Naive B cell (primary cell): Measurements from ENCODE around the gene KRTAP3-2. TPM values are rescaled to one million over a fixed set of nuclear protein-coding genes. Genes with fewer than 3 reads are reported as not detected.
"Not testable (repeated sequence)": the region's sequence is repeated elsewhere in the genome, so short reads cannot be mapped to it uniquely, and the experiment has no call there.

Source experiments
- ATAC-seq, 2 donors: fragments of 150-1000 bp; cut with Tn5 transposase; 2 replicates each; pipeline ENCODE4 v1.10.0; 2021; ENCODE audit warnings: low read depth in 2 of 2, mild to moderate bottlenecking in 2 of 2, moderate library complexity in 2 of 2
- DNase-seq: peaks from one replicate; pipeline ENCODE4 v3.0.0; 2022
- H3K27ac Mint-ChIP-seq, 6 donors: one replicate each; pipeline ENCODE4 v1.8.0; 2020 to 2022; ENCODE audit warnings: mild to moderate bottlenecking in 6 of 6, mixed read lengths in 6 of 6, moderate library complexity in 5 of 6, inconsistent platforms in 2 of 6
- H3K27me3 Mint-ChIP-seq, 3 donors: one replicate each; pipeline ENCODE4 v1.8.0; 2021 to 2022; ENCODE audit warnings: mixed read lengths in 3 of 3, mild to moderate bottlenecking in 1 of 3
- H3K36me3 Mint-ChIP-seq, 2 donors: one replicate each; pipeline ENCODE4 v1.8.0; 2020 to 2022; ENCODE audit warnings: mixed read lengths in 2 of 2, inconsistent platforms in 1 of 2, mild to moderate bottlenecking in 1 of 2
- H3K4me1 Mint-ChIP-seq, 3 donors: one replicate each; pipeline ENCODE4 v1.8.0; 2020 to 2022; ENCODE audit warnings: mixed read lengths in 3 of 3, inconsistent platforms in 1 of 3, mild to moderate bottlenecking in 1 of 3, moderate library complexity in 1 of 3
- H3K4me3 Mint-ChIP-seq, 8 donors: one replicate each; pipeline ENCODE4 v1.8.0; 2020 to 2022; ENCODE audit warnings: mild to moderate bottlenecking in 8 of 8, mixed read lengths in 8 of 8, moderate library complexity in 8 of 8, inconsistent platforms in 2 of 8
- H3K9me3 Mint-ChIP-seq, 7 donors: one replicate each; pipeline ENCODE4 v1.8.0; 2020 to 2022; ENCODE audit warnings: mixed read lengths in 7 of 7, mild to moderate bottlenecking in 5 of 7, inconsistent platforms in 2 of 7, moderate library complexity in 1 of 7
- polyA plus RNA-seq, 6 donors: library from polyadenylated mRNA; unstranded; fragments of 300-500 nt; fragmentation: Illumina TruSeq; gene quantifications; one replicate each; pipeline ENCODE4 v1.2.3, GENCODE V29; 2021; ENCODE audit warnings: low read depth in 6 of 6

KRTAP3-2 gene
- not detected for polyA plus RNA-seq

DNA sequence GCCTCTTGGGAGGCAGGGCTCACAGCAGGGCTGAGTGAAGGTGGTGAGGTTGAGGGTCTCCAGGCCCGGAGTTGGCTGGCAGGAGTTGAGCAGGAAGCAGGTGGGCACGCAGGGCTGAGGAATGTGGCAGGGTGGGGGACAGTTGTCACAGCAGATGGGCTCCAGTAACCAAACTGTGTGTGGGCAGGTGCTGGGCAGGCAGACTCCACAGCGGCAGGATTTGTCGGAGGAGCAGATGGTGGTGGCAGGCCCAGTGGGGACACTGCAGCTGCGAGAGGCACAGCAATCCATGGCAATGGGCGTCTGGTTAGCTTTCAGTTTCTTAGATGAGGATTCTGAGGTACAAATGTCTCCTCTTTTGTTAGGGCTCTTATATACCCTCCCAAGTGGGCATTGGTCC, at the start of gene KRTAP3-2:
TSS of gene KRTAP3-2 (minus strand) at position 344 of the 400 bp plus-strand sequence. CDS start at position 291, 53 bp downstream.
- H3K4me3 Mint-ChIP-seq, H3K36me3 Mint-ChIP-seq, H3K27ac Mint-ChIP-seq, ATAC-seq, H3K9me3 Mint-ChIP-seq, DNase-seq, H3K4me1 Mint-ChIP-seq: not testable (repeated sequence)
- H3K27me3 Mint-ChIP-seq, result peaks cover 38 to 70% (median 49%) of the 10 kb centered on the region in 3 donors

DNA sequence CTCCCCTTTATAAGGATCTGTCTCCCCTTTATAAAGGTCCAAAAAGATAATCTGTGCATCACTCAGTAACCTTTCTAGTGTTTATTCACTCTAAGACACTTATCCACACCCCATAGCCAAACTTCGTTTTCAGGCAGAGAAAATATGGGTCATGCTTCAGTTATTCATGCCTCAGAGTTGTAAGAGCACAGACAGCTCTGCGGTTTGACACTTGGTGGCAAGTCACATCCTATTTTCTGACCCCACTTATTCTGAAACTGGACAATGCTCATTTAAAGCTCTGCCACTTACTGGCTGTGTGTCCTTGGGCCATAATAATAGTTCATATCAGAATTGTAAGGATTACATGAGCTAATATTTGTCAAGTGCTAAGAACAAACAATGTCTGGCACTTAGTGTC, 49.4 kb upstream of the KRTAP3-2 start:
- Mint-ChIP-seq H3K27ac (no peak overlapping the region), H3K9me3 (peaks cover 0 to 6% (median 2%) of the 10 kb centered on the region in 7 donors)

DNA sequence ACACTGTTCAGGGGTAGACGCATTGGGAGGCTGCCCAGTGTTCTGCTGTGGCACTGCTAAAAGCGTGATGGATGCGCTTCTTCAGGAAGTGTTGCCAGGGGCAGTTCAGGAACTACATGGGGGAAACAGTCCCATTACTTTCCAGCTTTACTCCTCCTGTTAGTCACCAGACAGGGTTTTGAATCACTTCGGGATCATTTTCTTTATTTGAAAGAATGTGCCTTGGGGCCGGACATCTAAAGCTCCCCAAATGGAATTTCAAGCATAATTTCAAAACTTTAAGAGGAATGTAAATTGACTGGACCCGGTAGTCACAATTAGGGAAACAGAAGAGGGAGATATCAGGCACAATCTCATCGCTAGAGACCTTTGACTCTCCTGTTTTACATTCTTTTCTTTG, 48.7 kb upstream of the KRTAP3-2 start:
- ATAC-seq, result no peak
- Mint-ChIP-seq H3K9me3 (peaks cover 3 to 9% (median 5%) of the 10 kb centered on the region in 7 donors), H3K36me3 (peaks cover 0 to 8% of the 10 kb centered on the region in 2 donors), H3K27ac (no peak overlapping the region), H3K27me3 (peaks cover 17 to 41% (median 23%) of the 10 kb centered on the region in 3 donors), H3K4me3 (no peak overlapping the region), H3K4me1 (peaks cover 0 to 8% (median 5%) of the 10 kb centered on the region in 3 donors)
- DNase-seq, result no peak

More for the DNA sequence above, 49.4 kb upstream of the KRTAP3-2 start:
- Mint-ChIP-seq H3K4me1 (peaks cover 0 to 8% (median 5%) of the 10 kb centered on the region in 3 donors), H3K4me3 (no peak overlapping the region), H3K27me3 (peaks cover 18 to 41% (median 25%) of the 10 kb centered on the region in 3 donors), H3K36me3 (peaks cover 0 to 1% of the 10 kb centered on the region in 2 donors)
- ATAC-seq (no peak), DNase-seq (no peak)

DNA sequence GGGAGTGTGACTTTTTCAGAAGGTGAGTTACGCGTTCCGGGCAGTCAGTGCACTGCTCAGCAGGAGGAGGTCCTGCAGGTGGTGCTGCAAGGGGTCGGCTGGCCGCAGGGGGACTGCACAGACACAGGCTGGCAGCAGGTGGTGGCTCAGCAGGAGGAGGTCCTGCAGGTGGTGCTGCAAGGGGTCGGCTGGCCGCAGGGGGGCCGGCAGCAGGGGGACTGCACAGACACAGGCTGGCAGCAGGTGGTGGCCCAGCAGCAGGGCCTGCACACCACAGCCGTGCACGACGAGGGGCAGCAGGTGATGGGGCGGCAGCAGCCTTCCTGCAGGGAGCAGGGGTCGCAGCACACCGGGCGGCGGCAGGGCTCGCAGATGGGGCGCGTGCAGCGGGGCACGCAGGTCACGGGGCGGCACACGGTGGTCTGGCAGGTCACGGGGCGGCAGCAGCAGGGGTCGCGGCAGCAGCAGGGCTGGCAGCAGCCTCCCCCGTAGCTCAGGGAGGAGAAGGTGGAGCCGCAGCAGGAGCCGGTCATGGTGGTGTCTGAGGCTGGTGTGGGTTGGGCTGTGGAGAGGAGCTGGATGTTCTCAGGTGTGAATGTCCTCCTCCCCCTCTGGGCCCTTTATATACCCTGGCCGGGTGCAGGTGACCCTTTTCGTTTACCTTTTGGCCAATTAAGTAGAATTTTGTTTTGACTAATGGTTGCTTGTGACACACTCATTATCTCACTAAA, 47.2 kb upstream of the KRTAP3-2 start, which contains the start of gene KRTAP2-1:
TSS of gene KRTAP2-1 (minus strand) at position 582 of the 731 bp plus-strand sequence. CDS start at position 533, 49 bp downstream.
- Mint-ChIP-seq H3K9me3 (peaks cover 5 to 24% (median 14%) of the 10 kb centered on the region in 7 donors), H3K27me3 (peaks cover 17 to 41% (median 17%) of the 10 kb centered on the region in 3 donors), H3K36me3 (peaks cover 0 to 11% of the 10 kb centered on the region in 2 donors), H3K4me3 (peak within 1 kb of the TSS in 3 of 8 donors; percentile 25 to 71 (median 49))
- H3K27ac Mint-ChIP-seq, DNase-seq, H3K4me1 Mint-ChIP-seq, ATAC-seq: not testable (repeated sequence)

GRCh38 chr17:41042953-41043352, 43.2 kb upstream of the KRTAP3-2 start:
- H3K27me3 Mint-ChIP-seq, result peaks cover 21 to 36% (median 23%) of the 10 kb centered on the region in 3 donors

DNA sequence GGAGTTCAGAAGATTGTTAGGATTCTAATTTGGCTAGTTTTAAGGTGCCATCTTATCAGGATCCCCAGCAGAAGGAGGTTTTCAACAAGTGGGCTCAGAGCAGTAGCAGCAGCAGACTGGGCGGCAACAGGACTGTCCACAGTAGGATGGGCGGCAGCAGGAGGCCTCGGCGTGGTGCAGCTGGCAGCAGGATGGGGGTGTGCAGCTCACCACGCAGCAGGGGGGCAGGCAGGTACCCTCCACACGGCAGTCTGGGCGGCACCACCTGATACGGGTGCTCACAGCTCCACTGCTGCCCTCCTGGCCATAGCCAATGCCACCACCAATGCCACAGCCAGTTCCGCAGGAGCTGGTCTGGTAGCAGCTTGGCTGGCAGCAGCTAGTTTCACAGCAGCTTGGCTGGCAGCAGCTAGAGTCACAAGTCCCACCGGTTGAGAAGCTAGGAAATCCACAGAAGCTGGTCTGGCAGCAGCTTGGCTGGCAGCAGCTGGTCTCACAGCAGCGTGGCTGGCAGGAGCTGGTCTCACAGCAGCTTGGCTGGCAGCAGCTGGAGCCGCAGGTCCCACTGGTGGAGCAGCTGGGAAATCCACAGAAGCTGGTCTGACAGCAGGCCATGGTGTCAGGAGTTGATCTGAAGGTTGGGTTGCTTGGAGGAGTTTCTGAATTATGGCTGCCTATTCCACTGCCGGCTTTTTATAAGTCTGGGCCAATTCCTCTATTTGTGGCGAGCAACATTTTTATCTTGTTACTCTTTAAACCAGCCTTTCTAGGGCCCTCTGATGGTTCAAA, 41.3 kb upstream of the KRTAP3-2 start, which contains the start of gene KRTAP1-1:
TSS of gene KRTAP1-1 (minus strand) at position 668 of the 789 bp plus-strand sequence. CDS start at position 615, 53 bp downstream.
- H3K36me3 Mint-ChIP-seq, result peaks cover 0 to 11% of the 10 kb centered on the region in 2 donors
- peaks cover 5 to 24% (median 14%) of the 10 kb centered on the region in 7 donors for H3K9me3 Mint-ChIP-seq
- ATAC-seq, H3K27ac Mint-ChIP-seq, DNase-seq, H3K4me3 Mint-ChIP-seq, H3K4me1 Mint-ChIP-seq: not testable (repeated sequence)
- H3K27me3 Mint-ChIP-seq, result peaks cover 12 to 35% (median 17%) of the 10 kb centered on the region in 3 donors

More at GRCh38 chr17:41042953-41043352, 43.2 kb upstream of the KRTAP3-2 start:
- H3K36me3 Mint-ChIP-seq, result peaks cover 0 to 11% of the 10 kb centered on the region in 2 donors
- ATAC-seq (no peak), DNase-seq (no peak)
- no peak overlapping the region for H3K4me3 Mint-ChIP-seq
- peaks cover 5 to 24% (median 14%) of the 10 kb centered on the region in 7 donors for H3K9me3 Mint-ChIP-seq
- H3K27ac Mint-ChIP-seq, result no peak overlapping the region
- H3K4me1 Mint-ChIP-seq, result peaks cover 0 to 5% (median 4%) of the 10 kb centered on the region in 3 donors

GRCh38 chr17:41037853-41038350, 38.2 kb upstream of the KRTAP3-2 start:
- no peak overlapping the region for H3K4me3 Mint-ChIP-seq
- DNase-seq (no peak), ATAC-seq (no peak)
- H3K36me3 Mint-ChIP-seq, result no peaks in the 10 kb centered on the region
- H3K27me3 Mint-ChIP-seq, result peaks cover 10 to 27% (median 16%) of the 10 kb centered on the region in 3 donors
- peak overlapping the region in 1 of 6 donors; percentile 25 for H3K27ac Mint-ChIP-seq
- peaks cover 0 to 4% (median 0%) of the 10 kb centered on the region in 3 donors for H3K4me1 Mint-ChIP-seq
- H3K9me3 Mint-ChIP-seq, result peaks cover 0 to 9% (median 6%) of the 10 kb centered on the region in 7 donors

- not testable (repeated sequence) for DNase-seq, H3K4me3 Mint-ChIP-seq, H3K36me3 Mint-ChIP-seq, H3K9me3 Mint-ChIP-seq, H3K4me1 Mint-ChIP-seq, ATAC-seq
- peaks cover 6 to 26% (median 12%) of the 10 kb centered on the region in 3 donors for H3K27me3 Mint-ChIP-seq
- peak within 1 kb of the TSS in 2 of 6 donors; percentile 76 to 78 for H3K27ac Mint-ChIP-seq
Measured at GRCh38 chr17:41034346-41034935, 34.7 kb upstream of the KRTAP3-2 start, which contains the start of gene KRTAP1-3. Gene KRTAP1-3, minus strand, starts transcription at chr17:41034874. Its CDS starts 53 bp downstream, at chr17:41034821.

GRCh38 chr17:41029633-41030245, 30.0 kb upstream of the KRTAP3-2 start, which contains the start of gene KRTAP1-4:
Gene KRTAP1-4, minus strand, starts transcription at chr17:41030195. Its CDS starts 117 bp downstream, at chr17:41030078.
- ATAC-seq, result no peak
- no peak for DNase-seq
- peaks cover 11 to 47% (median 28%) of the 10 kb centered on the region in 3 donors for H3K27me3 Mint-ChIP-seq
- H3K36me3 Mint-ChIP-seq, result no peaks in the 10 kb centered on the region
- no peaks in the 10 kb centered on the region for H3K4me1 Mint-ChIP-seq
- peak within 1 kb of the TSS in 1 of 6 donors; percentile 60 for H3K27ac Mint-ChIP-seq
- no peak within 1 kb of the TSS for H3K4me3 Mint-ChIP-seq
- no peaks in the 10 kb centered on the region for H3K9me3 Mint-ChIP-seq

- DNase-seq (no peak), ATAC-seq (no peak)
- peak within 1 kb of the TSS in 1 of 6 donors; percentile 50 for H3K27ac Mint-ChIP-seq
- peaks cover 0 to 7% (median 2%) of the 10 kb centered on the region in 7 donors for H3K9me3 Mint-ChIP-seq
- H3K27me3 Mint-ChIP-seq, result peaks cover 10 to 49% (median 38%) of the 10 kb centered on the region in 3 donors
- peaks cover 0 to 8% of the 10 kb centered on the region in 2 donors for H3K36me3 Mint-ChIP-seq
- no peaks in the 10 kb centered on the region for H3K4me1 Mint-ChIP-seq
- no peak within 1 kb of the TSS for H3K4me3 Mint-ChIP-seq
Measured at GRCh38 chr17:41026715-41027471, 27.2 kb upstream of the KRTAP3-2 start, which contains the start of gene KRTAP1-5. Gene KRTAP1-5, minus strand, starts transcription at chr17:41027208. Its CDS starts 53 bp downstream, at chr17:41027155.

- Mint-ChIP-seq H3K27ac (no peak overlapping the region), H3K36me3 (peaks cover 0 to 13% of the 10 kb centered on the region in 2 donors), H3K4me1 (no peaks in the 10 kb centered on the region), H3K27me3 (peaks cover 10 to 45% (median 41%) of the 10 kb centered on the region in 3 donors), H3K9me3 (peaks cover 0 to 14% (median 6%) of the 10 kb centered on the region in 7 donors), H3K4me3 (no peak overlapping the region)
- ATAC-seq, result no peak
- DNase-seq, result no peak
Measured at GRCh38 chr17:41024697-41025096, 25.0 kb upstream of the KRTAP3-2 start.
